ENCODE data around the gene DHCR7. TPM values are rescaled to one million over a fixed set of nuclear protein-coding genes. Genes with fewer than 3 reads are reported as not detected.

The DHCR7 gene
- total and polyA plus RNA-seq, 9 donors, result 25.3 to 264 (median 51.1) TPM

DNA sequence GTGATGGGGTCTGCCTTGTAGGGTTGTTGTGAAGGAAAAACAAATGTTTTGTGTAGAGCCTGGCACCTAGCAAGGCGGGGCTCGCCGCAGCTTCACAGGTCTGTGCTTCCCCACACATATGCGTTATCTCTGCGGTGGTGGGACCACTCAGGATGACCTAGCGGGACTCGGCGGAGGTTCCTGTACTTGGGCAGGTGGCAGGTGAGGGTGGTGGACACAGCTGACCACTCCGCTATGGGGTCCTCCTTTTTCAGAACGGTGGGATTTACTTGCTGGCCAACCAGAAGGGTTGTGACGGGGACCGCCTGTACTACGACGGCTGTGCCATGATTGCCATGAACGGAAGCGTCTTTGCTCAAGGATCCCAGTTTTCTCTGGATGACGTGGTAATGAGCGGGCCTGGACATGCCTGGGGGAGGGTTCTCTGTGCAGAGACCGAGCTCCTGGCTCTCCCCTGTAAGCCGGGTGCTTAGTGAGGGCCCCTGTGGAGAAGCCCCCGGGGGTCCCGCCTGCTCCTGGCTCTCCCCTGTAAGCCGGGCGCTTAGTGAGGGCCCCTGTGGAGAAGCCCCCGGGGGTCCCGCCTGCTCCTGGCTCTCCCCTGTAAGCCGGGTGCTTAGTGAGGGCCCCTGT, 26.1 kb upstream of the DHCR7 start:
- no peaks in the 10 kb centered on the region for H3K4me1 ChIP-seq (ENCODE audit: insufficient read depth)
- H3K9me3 ChIP-seq, result no peaks in the 10 kb centered on the region
- no peaks in the 10 kb centered on the region for H3K27me3 ChIP-seq
- TF ChIP-seq POLR2A (IDR thresholded peaks at IDR 0.05) (no peak), EP300 (IDR thresholded peaks at IDR 0.05) (no peak)
- TF ChIP-seq, protein P1, sequence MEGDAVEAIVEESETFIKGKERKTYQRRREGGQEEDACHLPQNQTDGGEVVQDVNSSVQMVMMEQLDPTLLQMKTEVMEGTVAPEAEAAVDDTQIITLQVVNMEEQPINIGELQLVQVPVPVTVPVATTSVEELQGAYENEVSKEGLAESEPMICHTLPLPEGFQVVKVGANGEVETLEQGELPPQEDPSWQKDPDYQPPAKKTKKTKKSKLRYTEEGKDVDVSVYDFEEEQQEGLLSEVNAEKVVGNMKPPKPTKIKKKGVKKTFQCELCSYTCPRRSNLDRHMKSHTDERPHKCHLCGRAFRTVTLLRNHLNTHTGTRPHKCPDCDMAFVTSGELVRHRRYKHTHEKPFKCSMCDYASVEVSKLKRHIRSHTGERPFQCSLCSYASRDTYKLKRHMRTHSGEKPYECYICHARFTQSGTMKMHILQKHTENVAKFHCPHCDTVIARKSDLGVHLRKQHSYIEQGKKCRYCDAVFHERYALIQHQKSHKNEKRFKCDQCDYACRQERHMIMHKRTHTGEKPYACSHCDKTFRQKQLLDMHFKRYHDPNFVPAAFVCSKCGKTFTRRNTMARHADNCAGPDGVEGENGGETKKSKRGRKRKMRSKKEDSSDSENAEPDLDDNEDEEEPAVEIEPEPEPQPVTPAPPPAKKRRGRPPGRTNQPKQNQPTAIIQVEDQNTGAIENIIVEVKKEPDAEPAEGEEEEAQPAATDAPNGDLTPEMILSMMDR (IDR thresholded peaks at IDR 0.05), result no peak
- intact Hi-C loops (cut with DNase I), result no loop called here
- H3K27ac ChIP-seq, result no peak overlapping the region
- 93 to 97% (median 96%) methylated on average over 26 to 27 of the region's 27 CpGs for WGBS, 3 donors
- H3K36me3 ChIP-seq, result no peaks in the 10 kb centered on the region
- H3K4me3 ChIP-seq, result no peak overlapping the region
- DNase-seq, result no peak

DNA sequence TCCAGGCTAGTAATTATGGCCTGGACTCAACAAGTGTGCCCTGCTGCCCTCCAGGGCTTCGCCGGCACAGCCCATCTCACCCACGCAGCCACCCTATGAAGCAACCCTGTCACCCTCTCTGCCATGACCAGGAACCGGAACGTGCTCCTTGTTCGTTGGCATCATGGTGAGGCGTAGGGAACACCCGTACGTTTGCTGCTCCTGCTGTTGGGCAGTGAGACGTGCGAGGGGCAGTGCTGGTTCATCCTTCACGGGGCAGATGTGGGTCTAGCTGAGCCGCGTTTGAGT, 25.5 kb upstream of the DHCR7 start:
- WGBS, 3 donors, result 95 to 97% (median 95%) methylated on average over 14 of the region's 14 CpGs
- no peaks in the 10 kb centered on the region for H3K4me1 ChIP-seq (ENCODE audit: insufficient read depth)
- intact Hi-C loops (cut with DNase I), result no loop called here
- DNase-seq, result no peak
- H3K9me3 ChIP-seq, result no peaks in the 10 kb centered on the region
- no peaks in the 10 kb centered on the region for H3K27me3 ChIP-seq
- H3K4me3 ChIP-seq, result no peak overlapping the region
- no peak overlapping the region for H3K27ac ChIP-seq
- H3K36me3 ChIP-seq, result no peaks in the 10 kb centered on the region
- TF ChIP-seq EP300 (IDR thresholded peaks at IDR 0.05) (no peak), POLR2A (IDR thresholded peaks at IDR 0.05) (no peak)
- TF ChIP-seq, protein P1 (IDR thresholded peaks at IDR 0.05), result no peak

DNA sequence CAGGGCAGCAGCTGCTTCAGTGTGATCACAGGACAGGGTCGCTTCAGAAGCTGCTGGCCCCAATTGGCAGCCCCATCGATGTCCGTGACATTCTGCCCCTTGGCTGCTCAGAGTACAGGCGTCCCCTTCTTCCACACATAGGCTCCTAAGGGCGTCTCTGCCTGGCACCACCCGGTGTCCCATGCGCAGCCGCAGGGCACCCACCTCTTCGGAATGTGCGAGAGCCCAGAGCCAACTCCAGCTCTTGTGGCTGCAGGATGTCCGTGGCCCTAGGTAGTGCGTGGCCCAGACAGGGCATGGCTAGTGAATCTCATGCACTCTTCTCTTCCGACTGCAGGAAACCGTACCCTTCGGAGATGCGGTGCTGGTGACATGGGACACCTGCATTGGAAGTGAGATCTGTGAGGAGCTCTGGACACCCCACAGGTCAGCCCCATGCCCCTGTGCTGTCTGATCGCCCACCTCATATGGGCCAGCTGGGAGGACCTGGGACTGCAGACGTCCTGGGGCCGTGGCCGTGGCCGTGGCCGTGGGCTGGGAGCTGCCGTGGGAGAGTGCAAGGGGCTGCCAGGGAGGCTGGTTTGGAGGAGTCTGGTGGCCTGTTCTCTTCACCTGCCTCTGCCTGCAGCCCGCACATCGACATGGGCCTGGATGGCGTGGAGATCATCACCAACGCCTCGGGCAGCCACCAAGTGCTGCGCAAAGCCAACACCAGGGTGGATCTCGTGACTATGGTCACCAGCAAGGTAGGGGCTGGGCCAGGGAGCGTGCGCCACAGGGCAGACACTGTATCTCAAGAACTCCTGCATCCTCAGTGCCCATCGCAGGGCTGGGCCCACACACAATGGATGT, 25.0 kb upstream of the DHCR7 start:
- H3K9me3 ChIP-seq, result no peaks in the 10 kb centered on the region
- no peak for DNase-seq
- intact Hi-C loops (cut with DNase I), result no loop called here
- no peaks in the 10 kb centered on the region for H3K4me1 ChIP-seq (ENCODE audit: insufficient read depth)
- no peak overlapping the region for H3K4me3 ChIP-seq
- TF ChIP-seq, protein P1 (IDR thresholded peaks at IDR 0.05), result no peak
- TF ChIP-seq EP300 (IDR thresholded peaks at IDR 0.05), result no peak
- no peak for TF ChIP-seq POLR2A (IDR thresholded peaks at IDR 0.05)
- no peaks in the 10 kb centered on the region for H3K36me3 ChIP-seq
- no peak overlapping the region for H3K27ac ChIP-seq
- H3K27me3 ChIP-seq, result no peaks in the 10 kb centered on the region
- WGBS, 3 donors, result 96% methylated on average over 30 to 33 of the region's 33 CpGs

DNA sequence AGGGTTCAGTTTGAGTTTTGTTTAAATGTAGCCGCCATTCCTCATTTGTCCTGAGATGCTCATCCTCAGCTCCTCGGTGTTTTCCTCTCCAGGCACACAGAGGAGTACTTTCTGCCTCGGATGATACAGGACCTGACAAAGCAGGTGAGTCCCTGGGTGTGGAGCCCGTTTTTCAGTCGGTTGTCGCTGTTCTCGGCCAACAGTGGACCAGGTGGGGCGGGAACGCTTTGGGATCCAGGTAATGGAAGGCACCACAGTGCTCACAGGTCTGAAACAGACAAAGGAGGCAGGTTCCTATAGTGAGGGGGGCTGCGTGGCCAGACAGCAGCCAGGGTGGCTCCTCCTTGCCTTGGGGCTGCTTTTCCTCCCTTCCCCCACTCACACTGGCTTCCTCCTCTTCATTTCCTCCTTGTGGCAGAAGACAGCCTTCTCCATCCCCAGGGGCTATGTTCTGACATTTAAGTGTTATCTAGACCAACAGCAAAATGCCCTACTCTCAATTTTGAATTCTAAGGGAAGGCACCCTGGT, 24.2 kb upstream of the DHCR7 start:
- no peaks in the 10 kb centered on the region for H3K36me3 ChIP-seq
- TF ChIP-seq POLR2A (IDR thresholded peaks at IDR 0.05) (no peak), EP300 (IDR thresholded peaks at IDR 0.05) (no peak)
- TF ChIP-seq, protein P1 (IDR thresholded peaks at IDR 0.05), result no peak
- DNase-seq, result no peak

More for the DNA sequence above, 24.2 kb upstream of the DHCR7 start:
- Histone ChIP-seq H3K4me3 (no peak overlapping the region), H3K27me3 (no peaks in the 10 kb centered on the region), H3K9me3 (no peaks in the 10 kb centered on the region), H3K27ac (no peak overlapping the region), H3K4me1 (ENCODE audit: insufficient read depth) (no peaks in the 10 kb centered on the region)
- intact Hi-C loops (cut with DNase I), result no loop called here
- WGBS, 3 donors, result 86 to 95% (median 89%) methylated on average over 10 of the region's 10 CpGs

Data from ovary (tissue), 9 donors.